GM12874 (cell line): ENCODE measurements around the gene TNNT2.

ENCODE experiments used
- CTCF ChIP-seq: IDR thresholded peaks from 2 replicates; pipeline ENCODE4 v1.5.1; 2011; ENCODE audit warnings: low read depth, mild to moderate bottlenecking, control low read depth, low read length, moderate library complexity; ENCODE audit not compliant: insufficient read depth

Gene TNNT2

GRCh38 chr1:201408834-201409200, 31.3 kb upstream of the TNNT2 start:
- TF ChIP-seq CTCF, result no peak

- peak; percentile 99 for TF ChIP-seq CTCF
These were observed 30.8 kb upstream of the TNNT2 start for GRCh38 chr1:201408176-201408833.

GRCh38 chr1:201406831-201407406, 29.4 kb upstream of the TNNT2 start:
- TF ChIP-seq CTCF, result no peak

- no peak for TF ChIP-seq CTCF
These were observed 28.0 kb upstream of the TNNT2 start for GRCh38 chr1:201405484-201405831.

GRCh38 chr1:201404722-201405483, 27.4 kb upstream of the TNNT2 start:
- no peak for TF ChIP-seq CTCF

- TF ChIP-seq CTCF, result no peak
These were observed 26.6 kb upstream of the TNNT2 start for GRCh38 chr1:201404055-201404454.

GRCh38 chr1:201403359-201403758, 25.9 kb upstream of the TNNT2 start:
- no peak for TF ChIP-seq CTCF
